Astrocyte of the spinal cord (primary cell): ENCODE data around the gene ERG.

Source experiments
- DNase-seq: peaks from one replicate; pipeline ENCODE4 v3.0.0; 2011; ENCODE audit warnings: low read depth, low spot score
- H3K4me3 ChIP-seq: 2 replicates; pipeline ENCODE4 v1.5.1; 2011; ENCODE audit warnings: low read depth, mild to moderate bottlenecking, low read length, moderate library complexity
- in situ Hi-C: cut with HindIII; loops from 2 replicates; pipeline ENCODE4 v1.10.0; 2017; ENCODE audit warnings: low sequenced_read_pairs
- TF ChIP-seq, protein P1 (sequence below): IDR thresholded peaks from 2 replicates; pipeline ENCODE4 v1.5.1; 2012; ENCODE audit warnings: low read depth, mild to moderate bottlenecking, low read length, inconsistent platforms

The ERG gene

DNA sequence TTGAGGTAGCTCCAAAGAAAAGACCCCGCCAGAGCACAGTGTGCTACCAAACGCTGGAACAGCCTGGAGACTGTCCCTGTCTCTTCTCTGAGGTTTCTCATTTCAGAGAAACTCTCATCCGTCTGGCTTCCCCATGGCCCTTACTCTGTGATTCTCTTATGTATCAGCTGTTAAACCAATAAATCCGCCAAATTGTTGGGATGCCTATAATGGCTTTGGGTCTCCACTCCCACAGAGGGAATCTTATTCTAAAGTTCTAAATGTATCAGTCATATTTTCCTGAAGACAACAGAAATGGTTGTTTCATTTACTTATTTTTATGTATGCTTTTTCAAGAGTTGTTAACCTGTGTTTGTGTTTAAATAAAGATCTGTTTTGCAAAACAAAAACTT lies 4.0 kb downstream of the ERG start:
- TF ChIP-seq, protein P1, sequence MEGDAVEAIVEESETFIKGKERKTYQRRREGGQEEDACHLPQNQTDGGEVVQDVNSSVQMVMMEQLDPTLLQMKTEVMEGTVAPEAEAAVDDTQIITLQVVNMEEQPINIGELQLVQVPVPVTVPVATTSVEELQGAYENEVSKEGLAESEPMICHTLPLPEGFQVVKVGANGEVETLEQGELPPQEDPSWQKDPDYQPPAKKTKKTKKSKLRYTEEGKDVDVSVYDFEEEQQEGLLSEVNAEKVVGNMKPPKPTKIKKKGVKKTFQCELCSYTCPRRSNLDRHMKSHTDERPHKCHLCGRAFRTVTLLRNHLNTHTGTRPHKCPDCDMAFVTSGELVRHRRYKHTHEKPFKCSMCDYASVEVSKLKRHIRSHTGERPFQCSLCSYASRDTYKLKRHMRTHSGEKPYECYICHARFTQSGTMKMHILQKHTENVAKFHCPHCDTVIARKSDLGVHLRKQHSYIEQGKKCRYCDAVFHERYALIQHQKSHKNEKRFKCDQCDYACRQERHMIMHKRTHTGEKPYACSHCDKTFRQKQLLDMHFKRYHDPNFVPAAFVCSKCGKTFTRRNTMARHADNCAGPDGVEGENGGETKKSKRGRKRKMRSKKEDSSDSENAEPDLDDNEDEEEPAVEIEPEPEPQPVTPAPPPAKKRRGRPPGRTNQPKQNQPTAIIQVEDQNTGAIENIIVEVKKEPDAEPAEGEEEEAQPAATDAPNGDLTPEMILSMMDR = no peak
- peak; percentile 28 for DNase-seq
- in situ Hi-C loops = no loop called here
- H3K4me3 ChIP-seq = no peak overlapping the region

GRCh38 chr21:38493549-38494250 lies 4.6 kb downstream of the ERG start:
- DNase-seq = no peak
- TF ChIP-seq, protein P1 = no peak
- H3K4me3 ChIP-seq = no peak overlapping the region
- in situ Hi-C loops = no loop called here

- in situ Hi-C loops = no loop called here
- TF ChIP-seq, protein P1 = no peak
- H3K4me3 ChIP-seq = no peak overlapping the region
- no peak for DNase-seq
These were observed 6.3 kb downstream of the ERG start for GRCh38 chr21:38492007-38492406.

DNA sequence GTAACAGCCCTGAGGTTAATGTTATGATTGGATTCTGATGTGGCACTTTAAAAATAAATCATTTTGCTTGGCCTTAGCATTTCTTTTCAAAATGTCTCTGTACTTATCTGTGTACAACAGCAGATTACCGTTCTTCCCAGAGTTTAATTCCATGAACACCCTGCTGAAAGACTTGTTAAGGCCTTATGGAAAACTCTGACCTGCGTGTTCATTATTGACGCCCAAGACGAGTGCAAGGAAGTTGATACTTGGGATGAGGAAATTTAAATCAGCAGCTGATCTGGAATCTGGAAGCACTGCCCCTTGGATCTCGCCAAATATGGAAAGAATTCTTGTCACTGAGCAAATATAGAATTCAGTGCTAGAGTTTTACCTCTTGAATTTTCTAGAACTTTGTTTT lies 6.7 kb downstream of the ERG start:
- no peak for DNase-seq
- no peak overlapping the region for H3K4me3 ChIP-seq
- TF ChIP-seq, protein P1 = no peak
- in situ Hi-C loops = no loop called here

- DNase-seq = no peak
- TF ChIP-seq, protein P1 = no peak
- H3K4me3 ChIP-seq = no peak overlapping the region
- in situ Hi-C loops = no loop called here
These were observed 7.8 kb downstream of the ERG start for GRCh38 chr21:38490411-38491020.

DNA sequence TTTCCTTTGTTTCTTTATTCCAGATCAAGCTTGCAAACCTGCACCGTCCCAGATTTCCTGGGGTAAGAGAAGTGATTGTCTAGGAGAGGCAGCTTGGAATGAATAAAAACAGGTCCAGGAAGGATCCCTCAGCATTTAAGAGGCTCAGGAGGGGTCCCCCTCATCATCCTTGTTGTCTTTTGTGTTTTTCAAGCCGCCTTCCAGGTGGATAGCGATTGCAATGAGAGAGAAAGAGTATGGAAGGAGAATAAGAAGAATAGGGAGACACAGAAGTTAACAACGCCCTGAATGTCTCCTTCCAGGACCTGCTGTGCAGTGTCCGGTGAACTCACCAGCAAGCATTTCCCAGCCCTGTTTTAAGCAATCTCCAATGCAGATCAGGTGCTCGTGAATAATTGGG lies 8.5 kb downstream of the ERG start:
- in situ Hi-C loops = no loop called here
- TF ChIP-seq, protein P1 = no peak
- no peak for DNase-seq
- no peak overlapping the region for H3K4me3 ChIP-seq
